PFSK-1 (cell line): ENCODE results near the gene GATB.

Source experiments
- FOXP2 ChIP-seq: optimal IDR thresholded peaks from 2 replicates; pipeline ENCODE3; 2011; ENCODE audit warnings: borderline replicate concordance, control low read depth, inconsistent platforms; ENCODE audit not compliant: insufficient read depth; ENCODE audit errors: extremely low read length, extremely low read depth
- POLR2AphosphoS5 ChIP-seq: IDR thresholded peaks from 2 replicates; pipeline ENCODE4 v1.6.1; 2012; ENCODE audit warnings: low read depth, mild to moderate bottlenecking, control low read depth, low read length, moderate library complexity
- REST ChIP-seq, 2 experiments: IDR thresholded peaks; 2 replicates each; pipeline versions ENCODE4 v1.6.1 to v1.8.0; 2011 to 2012; ENCODE audit warnings: low read depth in 2 of 2, low read length in 2 of 2, control low read depth in 1 of 2, inconsistent platforms in 1 of 2, mild to moderate bottlenecking in 1 of 2, moderate library complexity in 1 of 2; ENCODE audit not compliant: insufficient read depth in 1 of 2
- SIN3A ChIP-seq: IDR thresholded peaks from 2 replicates; pipeline ENCODE4 v1.6.1; 2012; ENCODE audit warnings: mild to moderate bottlenecking, low read length, moderate library complexity, borderline replicate concordance; ENCODE audit not compliant: insufficient read depth
- TAF1 ChIP-seq: IDR thresholded peaks from 2 replicates; pipeline ENCODE4 v1.6.1; 2012; ENCODE audit warnings: low read length, control low read depth, borderline replicate concordance; ENCODE audit not compliant: insufficient read depth

- TF ChIP-seq TAF1 (no peak), POLR2AphosphoS5 (no peak), SIN3A (no peak), REST (IDR thresholded peaks at IDR 0.05; ENCODE audit: insufficient read depth in 1 of 2, low read depth in 2 of 2, low read length in 2 of 2) (no peak), FOXP2 (no peak)
These were observed 116.2 kb downstream of the GATB start for GRCh38 chr4:151644622-151645021.
